ENCODE results near the gene EEPD1.

DNA sequence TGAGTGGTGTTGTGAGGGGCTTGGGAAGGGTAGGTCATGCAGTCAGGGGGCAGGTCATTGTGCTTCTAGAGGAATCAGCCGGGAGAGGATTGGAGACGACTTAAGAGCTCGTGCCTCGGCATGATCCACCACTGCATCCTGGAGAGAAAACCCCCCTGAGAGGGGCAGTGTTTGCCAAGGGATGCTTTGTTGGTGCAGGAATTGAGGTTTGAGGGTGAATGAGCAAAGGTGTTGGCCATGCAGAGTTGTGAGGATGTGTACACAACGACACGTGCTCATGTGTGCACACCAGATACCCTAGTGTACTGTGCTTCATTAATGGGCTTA is 151.0 kb downstream of the EEPD1 start:
- no peak for TF ChIP-seq PPARA (CRISPR knock-in tag; IDR thresholded peaks at IDR 0.05; ENCODE audit: borderline replicate concordance)
- no peak for TF ChIP-seq ZC3H10 (CRISPR knock-in tag; IDR thresholded peaks at IDR 0.05)
- TF ChIP-seq ZNF565 (CRISPR knock-in tag; conservative IDR thresholded peaks at IDR 0.05; ENCODE audit: low read depth): no peak
- TF ChIP-seq, protein P1, sequence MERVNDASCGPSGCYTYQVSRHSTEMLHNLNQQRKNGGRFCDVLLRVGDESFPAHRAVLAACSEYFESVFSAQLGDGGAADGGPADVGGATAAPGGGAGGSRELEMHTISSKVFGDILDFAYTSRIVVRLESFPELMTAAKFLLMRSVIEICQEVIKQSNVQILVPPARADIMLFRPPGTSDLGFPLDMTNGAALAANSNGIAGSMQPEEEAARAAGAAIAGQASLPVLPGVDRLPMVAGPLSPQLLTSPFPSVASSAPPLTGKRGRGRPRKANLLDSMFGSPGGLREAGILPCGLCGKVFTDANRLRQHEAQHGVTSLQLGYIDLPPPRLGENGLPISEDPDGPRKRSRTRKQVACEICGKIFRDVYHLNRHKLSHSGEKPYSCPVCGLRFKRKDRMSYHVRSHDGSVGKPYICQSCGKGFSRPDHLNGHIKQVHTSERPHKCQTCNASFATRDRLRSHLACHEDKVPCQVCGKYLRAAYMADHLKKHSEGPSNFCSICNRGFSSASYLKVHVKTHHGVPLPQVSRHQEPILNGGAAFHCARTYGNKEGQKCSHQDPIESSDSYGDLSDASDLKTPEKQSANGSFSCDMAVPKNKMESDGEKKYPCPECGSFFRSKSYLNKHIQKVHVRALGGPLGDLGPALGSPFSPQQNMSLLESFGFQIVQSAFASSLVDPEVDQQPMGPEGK (CRISPR knock-in tag; IDR thresholded peaks at IDR 0.05; ENCODE audit: borderline replicate concordance): no peak
- TF ChIP-seq TCF4 (CRISPR knock-in tag; IDR thresholded peaks at IDR 0.05; ENCODE audit: borderline replicate concordance): no peak
- TF ChIP-seq GLIS3 (CRISPR knock-in tag; IDR thresholded peaks at IDR 0.05): no peak
- TF ChIP-seq ZFP3 (CRISPR knock-in tag; IDR thresholded peaks at IDR 0.05): no peak
- TF ChIP-seq SNAI2 (CRISPR knock-in tag; IDR thresholded peaks at IDR 0.05): no peak
- no peak for TF ChIP-seq ARNTL (CRISPR knock-in tag; IDR thresholded peaks at IDR 0.05; ENCODE audit: borderline replicate concordance, low read depth)
- no peak for TF ChIP-seq ISL1 (CRISPR knock-in tag; IDR thresholded peaks at IDR 0.05)
- TF ChIP-seq, protein P2, sequence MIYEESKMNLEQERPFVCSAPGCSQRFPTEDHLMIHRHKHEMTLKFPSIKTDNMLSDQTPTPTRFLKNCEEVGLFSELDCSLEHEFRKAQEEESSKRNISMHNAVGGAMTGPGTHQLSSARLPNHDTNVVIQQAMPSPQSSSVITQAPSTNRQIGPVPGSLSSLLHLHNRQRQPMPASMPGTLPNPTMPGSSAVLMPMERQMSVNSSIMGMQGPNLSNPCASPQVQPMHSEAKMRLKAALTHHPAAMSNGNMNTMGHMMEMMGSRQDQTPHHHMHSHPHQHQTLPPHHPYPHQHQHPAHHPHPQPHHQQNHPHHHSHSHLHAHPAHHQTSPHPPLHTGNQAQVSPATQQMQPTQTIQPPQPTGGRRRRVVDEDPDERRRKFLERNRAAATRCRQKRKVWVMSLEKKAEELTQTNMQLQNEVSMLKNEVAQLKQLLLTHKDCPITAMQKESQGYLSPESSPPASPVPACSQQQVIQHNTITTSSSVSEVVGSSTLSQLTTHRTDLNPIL (CRISPR knock-in tag; IDR thresholded peaks at IDR 0.05; ENCODE audit: low read depth): no peak
- no peak for TF ChIP-seq OSR1 (CRISPR knock-in tag; IDR thresholded peaks at IDR 0.05)
- no peak for TF ChIP-seq ZNF8 (CRISPR knock-in tag; IDR thresholded peaks at IDR 0.05)
- TF ChIP-seq ZFP30 (CRISPR knock-in tag; IDR thresholded peaks at IDR 0.05): no peak

All from SK-N-SH treated with all-trans-retinoic acid at 6 μM for 48 hours (cell line).